Daoy (cell line): ENCODE results near the gene FRMD1. TPM values are rescaled to one million over a fixed set of nuclear protein-coding genes. Genes with fewer than 3 reads are reported as not detected.

Experiments used
- DNase-seq: peaks from one replicate; pipeline ENCODE4 v3.0.0-alpha.2; 2015; ENCODE audit warnings: low read depth
- total RNA-seq: library from RNA; depleted of rRNA; stranded (reverse); fragments of >200 nt; shearing (Covaris generic); gene quantifications from 2 replicates; pipeline ENCODE4 v1.2.3, GENCODE V29; 2014; rRNA removed

Gene FRMD1
- 0.03 TPM in 1 of 2 replicates, not detected in the other for total RNA-seq

GRCh38 chr6:168078943-168079405 is at the start of gene FRMD1:
TSS of gene FRMD1 (minus strand) at chr6:168079212. CDS start at chr6:168079094, 118 bp downstream.
- no peak for DNase-seq

DNA sequence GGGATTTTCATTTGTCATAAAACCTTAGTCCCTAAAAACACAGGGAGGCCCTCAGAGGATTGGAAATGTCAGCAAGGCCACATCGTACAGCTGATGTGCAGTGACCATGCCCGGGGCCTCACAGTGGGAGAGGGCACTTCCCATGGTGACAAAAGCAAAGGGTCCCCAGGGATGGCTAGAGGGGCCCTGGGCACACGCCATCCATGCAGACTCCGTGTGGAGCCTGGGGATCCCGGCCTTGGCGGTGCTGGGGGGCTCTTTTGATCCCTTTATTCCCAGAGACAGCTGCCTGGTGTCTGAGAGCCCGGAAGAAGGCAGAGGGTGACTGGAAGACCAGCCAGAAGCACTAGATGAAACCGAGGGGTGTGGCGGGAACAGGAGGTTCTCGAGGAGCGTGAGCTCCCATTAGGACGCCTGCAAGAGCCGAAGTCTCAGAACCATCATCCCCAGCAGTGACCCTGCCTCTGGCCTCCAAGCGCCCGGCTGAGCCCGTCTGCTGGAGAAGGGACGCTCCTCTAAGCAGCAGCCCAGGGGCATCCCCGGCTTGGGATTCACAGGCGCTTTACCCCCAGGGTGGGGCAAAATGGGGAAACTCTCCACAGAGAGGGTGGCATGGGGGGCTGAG is 49.1 kb upstream of the FRMD1 start:
- DNase-seq, result no peak

GRCh38 chr6:168127384-168127868 is 48.4 kb upstream of the FRMD1 start:
- no peak for DNase-seq

GRCh38 chr6:168126566-168127383 is 47.8 kb upstream of the FRMD1 start:
- no peak for DNase-seq

- DNase-seq, result no peak
Observed at GRCh38 chr6:168125429-168126001, 46.5 kb upstream of the FRMD1 start.

DNA sequence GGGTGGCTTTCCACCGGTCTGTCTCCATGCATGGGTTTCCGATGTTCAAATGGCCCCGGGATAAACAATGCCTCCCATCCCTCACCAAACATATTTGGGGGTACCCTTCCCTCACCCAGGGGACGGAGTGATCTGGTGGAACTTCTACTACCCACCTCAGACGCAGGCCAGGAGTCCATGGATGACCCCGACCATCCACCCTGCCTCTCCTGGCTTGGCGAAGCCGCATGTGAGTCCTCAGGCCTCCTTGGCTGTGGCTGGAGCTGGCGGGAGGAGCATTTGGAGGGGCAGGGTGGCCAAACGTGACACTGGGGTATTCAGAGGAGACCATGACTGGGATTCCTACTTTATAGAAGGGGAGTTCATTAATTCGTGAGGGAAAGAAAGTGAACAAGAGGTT is 45.9 kb upstream of the FRMD1 start:
- no peak for DNase-seq

- DNase-seq, result no peak
Observed at GRCh38 chr6:168124158-168124557, 45.1 kb upstream of the FRMD1 start.

DNA sequence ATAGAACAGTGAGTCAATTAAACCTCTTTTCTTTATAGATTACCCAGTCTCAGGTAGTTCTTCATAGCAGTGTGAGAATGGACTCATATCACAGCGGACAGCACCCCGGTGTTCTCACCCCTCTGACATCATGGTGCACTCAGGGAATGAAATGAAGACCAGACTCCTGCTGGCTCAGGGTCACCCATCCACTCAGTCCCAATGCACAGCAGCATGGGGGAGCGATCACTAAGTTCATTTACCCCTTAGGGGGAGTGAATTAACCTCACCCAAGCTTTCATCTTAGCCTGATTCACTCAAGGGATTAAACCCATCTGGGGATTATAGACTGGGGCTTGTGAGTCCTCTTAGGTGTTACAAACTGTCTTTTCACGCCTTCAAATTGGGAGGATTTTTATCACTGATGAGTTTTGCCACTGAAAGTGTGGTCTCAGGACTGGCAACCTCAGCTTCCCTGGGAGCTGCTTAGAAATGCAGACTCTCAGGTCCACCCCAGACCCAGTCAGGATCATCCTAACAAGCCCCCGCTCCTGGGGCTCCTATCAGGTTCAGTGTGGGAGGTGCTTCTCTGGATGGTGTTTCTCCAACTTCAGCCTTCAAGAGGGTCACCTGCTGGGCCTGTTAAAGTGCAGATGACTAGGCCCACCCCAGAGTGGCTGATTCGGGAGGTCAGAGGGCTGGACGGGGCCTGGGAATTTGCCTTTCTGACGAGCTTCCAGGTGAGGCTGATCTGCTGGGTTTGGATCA is 44.3 kb upstream of the FRMD1 start:
- no peak for DNase-seq

DNA sequence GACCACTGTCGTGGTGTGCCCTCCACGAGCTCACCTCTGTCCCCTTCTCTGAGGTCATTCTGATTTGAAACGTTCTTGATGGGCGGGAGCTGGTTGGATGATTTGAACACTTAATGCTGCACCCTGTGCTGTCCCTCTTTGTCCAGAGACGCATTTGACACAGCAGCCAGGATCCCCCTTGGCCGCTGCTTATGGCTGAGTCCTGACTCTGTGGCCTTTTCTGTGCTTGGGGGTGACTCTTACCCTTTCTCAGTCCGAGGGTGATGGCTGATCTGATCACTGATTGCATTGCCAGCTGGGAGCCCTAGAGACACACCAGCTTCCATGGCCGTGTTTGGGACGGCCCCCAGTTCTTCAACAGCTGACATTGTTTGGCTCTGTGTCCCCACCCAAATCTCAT is 43.5 kb upstream of the FRMD1 start:
- DNase-seq, result no peak

GRCh38 chr6:168122011-168122410 is 43.0 kb upstream of the FRMD1 start:
- DNase-seq, result no peak

- DNase-seq, result no peak
Observed at GRCh38 chr6:168121303-168121665, 42.3 kb upstream of the FRMD1 start.

- DNase-seq, result no peak
Observed at GRCh38 chr6:168120390-168121302, 41.6 kb upstream of the FRMD1 start.

DNA sequence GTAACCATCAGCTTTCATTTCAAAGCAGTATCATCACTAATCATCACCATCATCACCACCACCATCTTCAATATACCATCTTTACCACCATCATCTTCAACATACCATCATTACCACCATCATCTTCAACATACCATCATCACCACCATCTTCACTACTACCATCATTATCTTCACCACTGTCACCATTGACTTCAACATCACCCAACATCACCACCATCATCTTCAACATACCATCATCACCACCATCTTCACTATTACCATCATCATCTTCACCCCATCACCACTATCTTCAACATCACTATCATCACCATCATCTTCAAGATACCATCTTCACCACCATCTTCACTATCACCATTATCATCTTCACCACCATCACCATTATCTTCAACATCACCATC is 40.5 kb upstream of the FRMD1 start:
- DNase-seq, result no peak

GRCh38 chr6:168118935-168119334 is 39.9 kb upstream of the FRMD1 start:
- no peak for DNase-seq

- DNase-seq, result no peak
Observed at GRCh38 chr6:168117942-168118341, 38.9 kb upstream of the FRMD1 start.

- DNase-seq, result no peak
Observed at GRCh38 chr6:168116975-168117899, 38.2 kb upstream of the FRMD1 start.

GRCh38 chr6:168116438-168116974 is 37.5 kb upstream of the FRMD1 start:
- DNase-seq, result no peak

- DNase-seq, result no peak
Observed at GRCh38 chr6:168115748-168116437, 36.9 kb upstream of the FRMD1 start.

GRCh38 chr6:168113226-168113625 is 34.2 kb upstream of the FRMD1 start:
- DNase-seq, result no peak
